Neural progenitor cell (in vitro differentiated cells): ENCODE results near the gene ZHX3. TPM values are rescaled to one million over a fixed set of nuclear protein-coding genes. Genes with fewer than 3 reads are reported as not detected.

ENCODE experiments used
- DNase-seq: peaks from one replicate; pipeline ENCODE4 v3.0.0-alpha.2; 2016; ENCODE audit warnings: low spot score
- H2AFZ ChIP-seq: fragments of 200-600 bp; sonication (generic); replicated peaks from 2 replicates; pipeline ENCODE4 v1.6.1; 2016; ENCODE audit warnings: antibody characterized with exemption
- H3F3A ChIP-seq: fragments of 200-600 bp; sonication (generic); 2 replicates; pipeline ENCODE4 v1.6.1; 2016; ENCODE audit warnings: antibody characterized with exemption, low read depth
- H3K27ac ChIP-seq: fragments of 200-600 bp; sonication (generic); 2 replicates; pipeline ENCODE4 v1.5.1; 2016; ENCODE audit warnings: mild to moderate bottlenecking
- H3K27me3 ChIP-seq: fragments of 200-600 bp; sonication (generic); 2 replicates; pipeline ENCODE4 v1.6.1; 2016; ENCODE audit warnings: mild to moderate bottlenecking, moderate library complexity
- H3K36me3 ChIP-seq: fragments of 200-600 bp; sonication (generic); 2 replicates; pipeline ENCODE4 v1.5.1; 2016
- H3K4me1 ChIP-seq: fragments of 200-600 bp; sonication (generic); 2 replicates; pipeline ENCODE4 v1.6.1; 2016; ENCODE audit warnings: mixed run types
- H3K4me2 ChIP-seq: fragments of 200-600 bp; sonication (generic); 2 replicates; pipeline ENCODE4 v1.6.1; 2016
- H3K4me3 ChIP-seq: fragments of 200-600 bp; sonication (generic); 2 replicates; pipeline ENCODE4 v1.5.1; 2016
- H3K79me2 ChIP-seq: fragments of 200-600 bp; sonication (generic); 2 replicates; pipeline ENCODE4 v1.6.1; 2016; ENCODE audit warnings: low read depth
- H3K9ac ChIP-seq: fragments of 200-600 bp; sonication (generic); 2 replicates; pipeline ENCODE4 v1.6.1; 2016
- H3K9me3 ChIP-seq: fragments of 200-600 bp; sonication (generic); 2 replicates; pipeline ENCODE4 v1.5.1; 2016; ENCODE audit warnings: low read depth
- H4K20me1 ChIP-seq: fragments of 200-600 bp; sonication (generic); 2 replicates; pipeline ENCODE4 v1.6.1; 2016; ENCODE audit warnings: low read depth
- H3K27ac Mint-ChIP-seq: 3 replicates; pipeline ENCODE4 v1.8.0; 2021; ENCODE audit warnings: mixed read lengths
- H3K27me3 Mint-ChIP-seq: 2 replicates; pipeline ENCODE4 v1.8.0; 2022; ENCODE audit warnings: low read depth, mild to moderate bottlenecking, inconsistent platforms, moderate library complexity, mixed read lengths; ENCODE audit not compliant: insufficient read depth
- H3K36me3 Mint-ChIP-seq: 3 replicates; pipeline ENCODE4 v1.8.0; 2021; ENCODE audit warnings: mixed read lengths
- H3K4me1 Mint-ChIP-seq: 3 replicates; pipeline ENCODE4 v1.8.0; 2021; ENCODE audit warnings: mixed read lengths
- H3K4me3 Mint-ChIP-seq: 3 replicates; pipeline ENCODE4 v1.8.0; 2021; ENCODE audit warnings: mild to moderate bottlenecking, moderate library complexity, mixed read lengths
- H3K9me3 Mint-ChIP-seq: 3 replicates; pipeline ENCODE4 v1.8.0; 2020; ENCODE audit warnings: mixed read lengths
- CTCF ChIP-seq: fragments of 200-600 bp; sonication (generic); IDR thresholded peaks from 2 replicates; pipeline ENCODE4 v1.5.1; 2017; ENCODE audit warnings: antibody characterized with exemption, mild to moderate bottlenecking
- EZH2 ChIP-seq: fragments of 200-600 bp; sonication (generic); IDR thresholded peaks from 2 replicates; pipeline ENCODE4 v1.6.1; 2017; ENCODE audit warnings: antibody characterized with exemption, mild to moderate bottlenecking, moderate library complexity
- EZH2phosphoT487 ChIP-seq: fragments of 200-600 bp; sonication (generic); IDR thresholded peaks from 2 replicates; pipeline ENCODE4 v1.6.1; 2017; ENCODE audit warnings: antibody characterized with exemption
- total RNA-seq: library from RNA; depleted of rRNA; stranded (reverse); fragments of >200 nt; gene quantifications from 2 replicates; pipeline ENCODE4 v1.2.3, GENCODE V29; 2015; ENCODE audit warnings: low replicate concordance

Gene ZHX3
- total RNA-seq, 1 donor from 2014 or later: 6.8 TPM

GRCh38 chr20:41264819-41265218 is 52.7 kb downstream of the ZHX3 start:
- H3K9ac ChIP-seq: no peak overlapping the region
- H4K20me1 ChIP-seq: no peaks in the 10 kb centered on the region
- H3K9me3 ChIP-seq: no peaks in the 10 kb centered on the region
- no peaks in the 10 kb centered on the region for H3K4me1 Mint-ChIP-seq
- TF ChIP-seq CTCF (no peak), EZH2phosphoT487 (no peak), EZH2 (no peak)
- peaks cover 1% of the 10 kb centered on the region for H3K36me3 Mint-ChIP-seq
- no peaks in the 10 kb centered on the region for H3K79me2 ChIP-seq
- H3F3A ChIP-seq: peaks cover 14% of the 10 kb centered on the region
- no peak overlapping the region for H3K4me2 ChIP-seq
- no peak overlapping the region for H3K4me3 Mint-ChIP-seq
- no peaks in the 10 kb centered on the region for H3K27me3 Mint-ChIP-seq
- H3K9me3 Mint-ChIP-seq: no peaks in the 10 kb centered on the region
- H3K27me3 ChIP-seq: no peaks in the 10 kb centered on the region
- no peak overlapping the region for H3K27ac ChIP-seq
- DNase-seq: no peak
- H3K36me3 ChIP-seq: no peaks in the 10 kb centered on the region
- peaks cover 10% of the 10 kb centered on the region for H3K4me1 ChIP-seq
- no peak overlapping the region for H3K27ac Mint-ChIP-seq
- no peak overlapping the region for H2AFZ ChIP-seq
- H3K4me3 ChIP-seq: no peak overlapping the region

GRCh38 chr20:41261790-41262717 is 55.5 kb downstream of the ZHX3 start:
- TF ChIP-seq CTCF (no peak), EZH2 (no peak), EZH2phosphoT487 (no peak)

GRCh38 chr20:41261260-41261659 is 56.3 kb downstream of the ZHX3 start:
- H3K4me1 Mint-ChIP-seq: no peaks in the 10 kb centered on the region
- no peak overlapping the region for H3K4me3 Mint-ChIP-seq
- peaks cover 6% of the 10 kb centered on the region for H3K27me3 Mint-ChIP-seq
- H3K27ac Mint-ChIP-seq: no peak overlapping the region
- H3K79me2 ChIP-seq: no peaks in the 10 kb centered on the region
- H2AFZ ChIP-seq: no peak overlapping the region
- H3K9ac ChIP-seq: no peak overlapping the region
- H3K4me3 ChIP-seq: no peak overlapping the region
- no peaks in the 10 kb centered on the region for H3K36me3 Mint-ChIP-seq
- H3K4me1 ChIP-seq: peaks cover 10% of the 10 kb centered on the region
- DNase-seq: no peak
- peaks cover 3% of the 10 kb centered on the region for H3F3A ChIP-seq
- H3K27ac ChIP-seq: no peak overlapping the region
- no peaks in the 10 kb centered on the region for H4K20me1 ChIP-seq
- H3K36me3 ChIP-seq: no peaks in the 10 kb centered on the region
- no peaks in the 10 kb centered on the region for H3K27me3 ChIP-seq
- no peaks in the 10 kb centered on the region for H3K9me3 Mint-ChIP-seq
- TF ChIP-seq EZH2phosphoT487 (no peak), CTCF (no peak), EZH2 (no peak)
- no peak overlapping the region for H3K4me2 ChIP-seq
- H3K9me3 ChIP-seq: no peaks in the 10 kb centered on the region

More at GRCh38 chr20:41261790-41262717, 55.5 kb downstream of the ZHX3 start:
- no peak for DNase-seq
- H3K9me3 Mint-ChIP-seq: no peaks in the 10 kb centered on the region
- Histone ChIP-seq H3K36me3 (no peaks in the 10 kb centered on the region), H3K4me2 (no peak overlapping the region), H3K27ac (no peak overlapping the region), H3K27me3 (no peaks in the 10 kb centered on the region), H3K9ac (no peak overlapping the region), H3K79me2 (no peaks in the 10 kb centered on the region), H3F3A (peaks cover 5% of the 10 kb centered on the region), H4K20me1 (no peaks in the 10 kb centered on the region), H2AFZ (no peak overlapping the region), H3K4me1 (peaks cover 10% of the 10 kb centered on the region), H3K4me3 (no peak overlapping the region), H3K9me3 (no peaks in the 10 kb centered on the region)
- no peaks in the 10 kb centered on the region for H3K36me3 Mint-ChIP-seq
- no peaks in the 10 kb centered on the region for H3K4me1 Mint-ChIP-seq
- no peaks in the 10 kb centered on the region for H3K27me3 Mint-ChIP-seq
- no peak overlapping the region for H3K4me3 Mint-ChIP-seq
- no peak overlapping the region for H3K27ac Mint-ChIP-seq
